Lung (tissue), 12 donors: ENCODE data around the gene DENND5A. TPM values are rescaled to one million over a fixed set of nuclear protein-coding genes. Genes with fewer than 3 reads are reported as not detected.

Experiments
- ATAC-seq: fragments of 200-7000 bp; cut with Tn5 transposase; one replicate; pipeline ENCODE4 v1.9.1; 2020; ENCODE audit warnings: moderate number of reproducible peaks; ENCODE audit not compliant: insufficient read depth, low FRiP score
- DNase-seq, 3 donors: peaks; one replicate each; pipeline ENCODE4 v3.0.0-alpha.2; 2013 to 2017
- H3K27ac ChIP-seq, 2 donors: one replicate each; pipeline ENCODE4 v1.5.1; 2013; ENCODE audit warnings: mild to moderate bottlenecking in 2 of 2, moderate library complexity in 2 of 2, control low read depth in 1 of 2, inconsistent platforms in 1 of 2, low read depth in 1 of 2, low read length in 1 of 2
- H3K27me3 ChIP-seq, 3 donors: one replicate each; pipeline ENCODE4 v1.5.1; 2013; ENCODE audit warnings: low read length in 2 of 3; ENCODE audit not compliant: control insufficient read depth in 3 of 3, insufficient read depth in 3 of 3
- H3K36me3 ChIP-seq, 4 donors: one replicate each; pipeline ENCODE4 v1.5.1; 2013; ENCODE audit warnings: low read length in 4 of 4, mild to moderate bottlenecking in 1 of 4, moderate library complexity in 1 of 4; ENCODE audit not compliant: control insufficient read depth in 4 of 4, insufficient read depth in 4 of 4
- H3K4me1 ChIP-seq, 5 donors: one replicate each; pipeline ENCODE4 v1.5.1; 2013; ENCODE audit warnings: low read length in 5 of 5, mild to moderate bottlenecking in 2 of 5, moderate library complexity in 1 of 5; ENCODE audit not compliant: control insufficient read depth in 5 of 5, insufficient read depth in 5 of 5
- H3K4me3 ChIP-seq: one replicate; pipeline ENCODE4 v1.5.1; 2013; ENCODE audit warnings: mild to moderate bottlenecking, control low read depth, moderate library complexity
- H3K9ac ChIP-seq, 2 donors: one replicate each; pipeline ENCODE4 v1.5.1; 2013; ENCODE audit warnings: low read length in 2 of 2, control low read depth in 1 of 2; ENCODE audit not compliant: insufficient read depth in 1 of 2
- H3K9me3 ChIP-seq, 4 donors: one replicate each; pipeline ENCODE4 v1.5.1; 2013; ENCODE audit warnings: low read length in 3 of 4, mild to moderate bottlenecking in 1 of 4, moderate library complexity in 1 of 4; ENCODE audit not compliant: control insufficient read depth in 4 of 4, insufficient read depth in 3 of 4
- WGBS, 2 donors: extraction: QIAGEN DNeasy Blood & Tissue Kit; methylation state at CpG; one replicate each; pipeline ENCODE4 v1.1.7; 2013; 5-methylcytosine and 5-hydroxymethylcytosine counted together
- polyA plus RNA-seq, 2 donors: library from polyadenylated mRNA; stranded (reverse); fragments of 200-250 nt; gene quantifications; one replicate each; pipeline ENCODE4 v1.2.1, GENCODE V29; 2013
- total RNA-seq, 2 donors: library from RNA; depleted of rRNA in 1 of 2; stranded (reverse); fragments of >200 nt in 1 of 2; gene quantifications; one replicate each; pipeline ENCODE4 v1.2.1, GENCODE V29; 2014 to 2021
- TF ChIP-seq, protein P1 (sequence below): IDR thresholded peaks from 2 replicates; pipeline ENCODE4 v1.5.1; 2012; ENCODE audit warnings: mild to moderate bottlenecking; ENCODE audit errors: control extremely low read depth, extremely low read depth
- donor health status: control.
- donor health status: control.
- donor health status: Bipolar disorder and iron deficiency.
- donor health status: healthy.
- donor health status: DM: yes; HTN: yes; CAD: no.

DENND5A gene
- total and polyA plus RNA-seq, 4 donors, result 20.8 to 152 (median 112) TPM

- 98 to 99% methylated on average over 3 of the region's 3 CpGs for WGBS, 2 donors
- no peak overlapping the region for H3K9ac ChIP-seq
- H3K4me1 ChIP-seq, result no peaks in the 10 kb centered on the region
- ATAC-seq (no peak), DNase-seq (no peak)
- H3K27me3 ChIP-seq, result no peaks in the 10 kb centered on the region
- TF ChIP-seq, protein P1, sequence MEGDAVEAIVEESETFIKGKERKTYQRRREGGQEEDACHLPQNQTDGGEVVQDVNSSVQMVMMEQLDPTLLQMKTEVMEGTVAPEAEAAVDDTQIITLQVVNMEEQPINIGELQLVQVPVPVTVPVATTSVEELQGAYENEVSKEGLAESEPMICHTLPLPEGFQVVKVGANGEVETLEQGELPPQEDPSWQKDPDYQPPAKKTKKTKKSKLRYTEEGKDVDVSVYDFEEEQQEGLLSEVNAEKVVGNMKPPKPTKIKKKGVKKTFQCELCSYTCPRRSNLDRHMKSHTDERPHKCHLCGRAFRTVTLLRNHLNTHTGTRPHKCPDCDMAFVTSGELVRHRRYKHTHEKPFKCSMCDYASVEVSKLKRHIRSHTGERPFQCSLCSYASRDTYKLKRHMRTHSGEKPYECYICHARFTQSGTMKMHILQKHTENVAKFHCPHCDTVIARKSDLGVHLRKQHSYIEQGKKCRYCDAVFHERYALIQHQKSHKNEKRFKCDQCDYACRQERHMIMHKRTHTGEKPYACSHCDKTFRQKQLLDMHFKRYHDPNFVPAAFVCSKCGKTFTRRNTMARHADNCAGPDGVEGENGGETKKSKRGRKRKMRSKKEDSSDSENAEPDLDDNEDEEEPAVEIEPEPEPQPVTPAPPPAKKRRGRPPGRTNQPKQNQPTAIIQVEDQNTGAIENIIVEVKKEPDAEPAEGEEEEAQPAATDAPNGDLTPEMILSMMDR, result no peak
- H3K9me3 ChIP-seq, result peaks cover 0 to 4% (median 0%) of the 10 kb centered on the region in 4 donors
- peaks cover 0 to 15% (median 7%) of the 10 kb centered on the region in 4 donors for H3K36me3 ChIP-seq
- no peak overlapping the region for H3K4me3 ChIP-seq
- H3K27ac ChIP-seq, result no peak overlapping the region
Measured at GRCh38 chr11:9187616-9188015, 77.5 kb downstream of the DENND5A start.

DNA sequence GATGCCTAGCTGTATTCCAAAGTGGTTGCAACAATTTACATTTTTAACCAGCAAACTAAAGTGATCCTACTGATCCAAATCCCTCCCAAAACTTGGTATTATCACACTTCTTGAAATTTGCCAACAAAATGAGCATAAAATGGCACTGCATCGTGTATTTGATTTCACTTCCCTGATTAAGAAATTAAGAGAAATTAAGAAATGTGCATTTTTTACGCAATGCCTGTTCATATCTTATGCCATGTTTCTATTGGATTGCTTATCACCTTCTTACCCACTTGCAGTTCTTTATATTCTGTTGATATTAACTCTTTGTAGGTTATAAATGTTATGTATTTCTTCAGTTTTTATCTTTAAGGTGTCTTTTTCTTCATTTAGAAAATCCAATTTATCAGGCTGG lies 80.6 kb downstream of the DENND5A start:
- peaks cover 0 to 29% (median 10%) of the 10 kb centered on the region in 4 donors for H3K36me3 ChIP-seq
- no peak overlapping the region for H3K27ac ChIP-seq
- DNase-seq, result no peak
- no peak overlapping the region for H3K9ac ChIP-seq
- WGBS, 2 donors, result 51 to 54% methylated on average over 2 of the region's 2 CpGs
- TF ChIP-seq, protein P1, result no peak
- peaks cover 0 to 3% (median 0%) of the 10 kb centered on the region in 5 donors for H3K4me1 ChIP-seq
- H3K9me3 ChIP-seq, result no peaks in the 10 kb centered on the region
- H3K27me3 ChIP-seq, result no peaks in the 10 kb centered on the region
- ATAC-seq, result no peak
- H3K4me3 ChIP-seq, result no peak overlapping the region

- ATAC-seq, result no peak
- TF ChIP-seq, protein P1, result no peak
- H3K27me3 ChIP-seq, result no peaks in the 10 kb centered on the region
- H3K36me3 ChIP-seq, result peaks cover 5 to 30% (median 23%) of the 10 kb centered on the region in 4 donors
- no peak overlapping the region for H3K27ac ChIP-seq
- no peak for DNase-seq
- H3K4me3 ChIP-seq, result no peak overlapping the region
- no peak overlapping the region for H3K9ac ChIP-seq
- no peaks in the 10 kb centered on the region for H3K9me3 ChIP-seq
- WGBS, 2 donors, result 95 to 98% methylated on average over 2 of the region's 2 CpGs
- peaks cover 0 to 3% (median 0%) of the 10 kb centered on the region in 5 donors for H3K4me1 ChIP-seq
Measured at GRCh38 chr11:9182180-9182871, 82.8 kb downstream of the DENND5A start.
